ENCODE data around the gene DCUN1D1.

GRCh38 chr3:182971637-182972036, 8.7 kb downstream of the DCUN1D1 start:
- TF ChIP-seq TCF4 (CRISPR knock-in tag; IDR thresholded peaks at IDR 0.05; ENCODE audit: borderline replicate concordance) (no peak), ZNF70 (CRISPR knock-in tag; IDR thresholded peaks at IDR 0.05) (no peak), ZFP3 (CRISPR knock-in tag; IDR thresholded peaks at IDR 0.05) (no peak), SNAI2 (CRISPR knock-in tag; IDR thresholded peaks at IDR 0.05) (no peak), ISL1 (CRISPR knock-in tag; IDR thresholded peaks at IDR 0.05) (no peak), CREB5 (CRISPR knock-in tag; IDR thresholded peaks at IDR 0.05; ENCODE audit: low read depth) (no peak), PATZ1 (CRISPR knock-in tag; IDR thresholded peaks at IDR 0.05; ENCODE audit: borderline replicate concordance) (no peak), PPARA (CRISPR knock-in tag; IDR thresholded peaks at IDR 0.05; ENCODE audit: borderline replicate concordance) (no peak), OSR1 (CRISPR knock-in tag; IDR thresholded peaks at IDR 0.05) (no peak), TOX (CRISPR knock-in tag; IDR thresholded peaks at IDR 0.05; ENCODE audit: borderline replicate concordance) (no peak), RARB (CRISPR knock-in tag; IDR thresholded peaks at IDR 0.05) (no peak), ZNF565 (CRISPR knock-in tag; conservative IDR thresholded peaks at IDR 0.05; ENCODE audit: low read depth) (no peak), CSDC2 (CRISPR knock-in tag; IDR thresholded peaks at IDR 0.05) (no peak)
- TF ChIP-seq, protein P1, sequence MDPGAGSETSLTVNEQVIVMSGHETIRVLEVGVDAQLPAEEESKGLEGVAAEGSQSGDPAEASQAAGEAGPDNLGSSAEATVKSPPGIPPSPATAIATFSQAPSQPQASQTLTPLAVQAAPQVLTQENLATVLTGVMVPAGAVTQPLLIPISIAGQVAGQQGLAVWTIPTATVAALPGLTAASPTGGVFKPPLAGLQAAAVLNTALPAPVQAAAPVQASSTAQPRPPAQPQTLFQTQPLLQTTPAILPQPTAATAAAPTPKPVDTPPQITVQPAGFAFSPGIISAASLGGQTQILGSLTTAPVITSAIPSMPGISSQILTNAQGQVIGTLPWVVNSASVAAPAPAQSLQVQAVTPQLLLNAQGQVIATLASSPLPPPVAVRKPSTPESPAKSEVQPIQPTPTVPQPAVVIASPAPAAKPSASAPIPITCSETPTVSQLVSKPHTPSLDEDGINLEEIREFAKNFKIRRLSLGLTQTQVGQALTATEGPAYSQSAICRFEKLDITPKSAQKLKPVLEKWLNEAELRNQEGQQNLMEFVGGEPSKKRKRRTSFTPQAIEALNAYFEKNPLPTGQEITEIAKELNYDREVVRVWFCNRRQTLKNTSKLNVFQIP (CRISPR knock-in tag; IDR thresholded peaks at IDR 0.05; ENCODE audit: borderline replicate concordance, low read depth), result no peak

Data from SK-N-SH treated with all-trans-retinoic acid at 6 μM for 48 hours (cell line).